ENCODE measurements around the gene TSHZ3. TPM values are rescaled to one million over a fixed set of nuclear protein-coding genes. Genes with fewer than 3 reads are reported as not detected.
A peak's percentile ranks its signal among the peaks of the same experiment; 100 is the strongest.

TSHZ3 gene
- total and polyA plus RNA-seq, 7 donors = 0.46 to 27.7 (median 16.1) TPM

- H3K27me3 ChIP-seq = no peaks in the 10 kb centered on the region
- H3K27ac ChIP-seq = no peak overlapping the region
- peaks cover 0 to 15% (median 6%) of the 10 kb centered on the region in 4 donors for H3K4me1 ChIP-seq
- 65 to 87% methylated on average over 6 of the region's 6 CpGs for WGBS, 2 donors
- H3K36me3 ChIP-seq = no peaks in the 10 kb centered on the region
- peak; percentile 42 for DNase-seq
- intact Hi-C loops (cut with DNase I) = no loop called here
- H3K9me3 ChIP-seq = no peaks in the 10 kb centered on the region
- H3K4me3 ChIP-seq = no peak overlapping the region
- TF ChIP-seq POLR2AphosphoS5 (IDR thresholded peaks at IDR 0.05) (no peak), EP300 (IDR thresholded peaks at IDR 0.05) (no peak), CTCF (IDR thresholded peaks at IDR 0.05) (no peak), POLR2A (IDR thresholded peaks at IDR 0.05) (no peak)
These were observed 48.8 kb downstream of the TSHZ3 start for GRCh38 chr19:31300422-31300821.

- Histone ChIP-seq H3K4me1 (peaks cover 0 to 8% (median 4%) of the 10 kb centered on the region in 4 donors), H3K9me3 (no peaks in the 10 kb centered on the region), H3K4me3 (no peak overlapping the region), H3K27ac (no peak overlapping the region), H3K36me3 (no peaks in the 10 kb centered on the region), H3K27me3 (no peaks in the 10 kb centered on the region)
- no peak for DNase-seq
- WGBS, 2 donors = 81 to 91% methylated on average over 8 of the region's 8 CpGs
- TF ChIP-seq POLR2A (IDR thresholded peaks at IDR 0.05) (no peak), EP300 (IDR thresholded peaks at IDR 0.05) (no peak), CTCF (IDR thresholded peaks at IDR 0.05) (no peak), POLR2AphosphoS5 (IDR thresholded peaks at IDR 0.05) (no peak)
- intact Hi-C loops (cut with DNase I) = no loop called here
These were observed 49.6 kb downstream of the TSHZ3 start for GRCh38 chr19:31299665-31300064.

GRCh38 chr19:31297991-31298390 is 51.2 kb downstream of the TSHZ3 start:
- WGBS, 2 donors = 54 to 83% methylated on average over 5 of the region's 5 CpGs
- TF ChIP-seq POLR2AphosphoS5 (IDR thresholded peaks at IDR 0.05) = no peak
- no peak for TF ChIP-seq POLR2A (IDR thresholded peaks at IDR 0.05)
- TF ChIP-seq EP300 (IDR thresholded peaks at IDR 0.05) = no peak
- no peak for TF ChIP-seq CTCF (IDR thresholded peaks at IDR 0.05)

GRCh38 chr19:31296741-31297390 is 52.4 kb downstream of the TSHZ3 start:
- TF ChIP-seq POLR2AphosphoS5 (IDR thresholded peaks at IDR 0.05) = no peak
- no peak for TF ChIP-seq CTCF (IDR thresholded peaks at IDR 0.05)
- TF ChIP-seq POLR2A (IDR thresholded peaks at IDR 0.05) = no peak
- no peak for TF ChIP-seq EP300 (IDR thresholded peaks at IDR 0.05)
- Histone ChIP-seq H3K36me3 (no peaks in the 10 kb centered on the region), H3K9me3 (no peaks in the 10 kb centered on the region), H3K27ac (no peak overlapping the region), H3K4me1 (peaks cover 0 to 9% (median 4%) of the 10 kb centered on the region in 4 donors), H3K4me3 (no peak overlapping the region), H3K27me3 (no peaks in the 10 kb centered on the region)
- 86% methylated on average over 10 of the region's 10 CpGs for WGBS, 2 donors
- DNase-seq = peak; percentile 52
- intact Hi-C loops (cut with DNase I) = no loop called here

More at GRCh38 chr19:31297991-31298390, 51.2 kb downstream of the TSHZ3 start:
- no peak overlapping the region for H3K4me3 ChIP-seq
- no peaks in the 10 kb centered on the region for H3K36me3 ChIP-seq
- peak; percentile 34 for DNase-seq
- no peak overlapping the region for H3K27ac ChIP-seq
- peaks cover 0 to 8% (median 3%) of the 10 kb centered on the region in 4 donors for H3K4me1 ChIP-seq
- H3K27me3 ChIP-seq = no peaks in the 10 kb centered on the region
- intact Hi-C loops (cut with DNase I) = no loop called here
- H3K9me3 ChIP-seq = no peaks in the 10 kb centered on the region

- H3K27ac ChIP-seq = no peak overlapping the region
- H3K4me3 ChIP-seq = no peak overlapping the region
- peak; percentile 40 for DNase-seq
- H3K4me1 ChIP-seq = peaks cover 0 to 14% (median 7%) of the 10 kb centered on the region in 4 donors
- WGBS, 2 donors = 87 to 91% methylated on average over 2 of the region's 2 CpGs
- H3K9me3 ChIP-seq = no peaks in the 10 kb centered on the region
- no peak for TF ChIP-seq POLR2AphosphoS5 (IDR thresholded peaks at IDR 0.05)
- no peak for TF ChIP-seq EP300 (IDR thresholded peaks at IDR 0.05)
- no peak for TF ChIP-seq CTCF (IDR thresholded peaks at IDR 0.05)
- TF ChIP-seq POLR2A (IDR thresholded peaks at IDR 0.05) = no peak
- intact Hi-C loops (cut with DNase I) = no loop called here
- no peaks in the 10 kb centered on the region for H3K36me3 ChIP-seq
- no peaks in the 10 kb centered on the region for H3K27me3 ChIP-seq
These were observed 55.0 kb downstream of the TSHZ3 start for GRCh38 chr19:31294189-31294588.

All from sigmoid colon (tissue), 7 donors.